Activated CD4-positive, alpha-beta T cell treated with anti-CD3 and anti-CD28 coated beads for 1 hour (primary cell): ENCODE results near the gene ZNF556.

ENCODE experiments used
- DNase-seq: peaks from one replicate; pipeline ENCODE4 v3.0.0-alpha.2; 2020

The ZNF556 gene

DNA sequence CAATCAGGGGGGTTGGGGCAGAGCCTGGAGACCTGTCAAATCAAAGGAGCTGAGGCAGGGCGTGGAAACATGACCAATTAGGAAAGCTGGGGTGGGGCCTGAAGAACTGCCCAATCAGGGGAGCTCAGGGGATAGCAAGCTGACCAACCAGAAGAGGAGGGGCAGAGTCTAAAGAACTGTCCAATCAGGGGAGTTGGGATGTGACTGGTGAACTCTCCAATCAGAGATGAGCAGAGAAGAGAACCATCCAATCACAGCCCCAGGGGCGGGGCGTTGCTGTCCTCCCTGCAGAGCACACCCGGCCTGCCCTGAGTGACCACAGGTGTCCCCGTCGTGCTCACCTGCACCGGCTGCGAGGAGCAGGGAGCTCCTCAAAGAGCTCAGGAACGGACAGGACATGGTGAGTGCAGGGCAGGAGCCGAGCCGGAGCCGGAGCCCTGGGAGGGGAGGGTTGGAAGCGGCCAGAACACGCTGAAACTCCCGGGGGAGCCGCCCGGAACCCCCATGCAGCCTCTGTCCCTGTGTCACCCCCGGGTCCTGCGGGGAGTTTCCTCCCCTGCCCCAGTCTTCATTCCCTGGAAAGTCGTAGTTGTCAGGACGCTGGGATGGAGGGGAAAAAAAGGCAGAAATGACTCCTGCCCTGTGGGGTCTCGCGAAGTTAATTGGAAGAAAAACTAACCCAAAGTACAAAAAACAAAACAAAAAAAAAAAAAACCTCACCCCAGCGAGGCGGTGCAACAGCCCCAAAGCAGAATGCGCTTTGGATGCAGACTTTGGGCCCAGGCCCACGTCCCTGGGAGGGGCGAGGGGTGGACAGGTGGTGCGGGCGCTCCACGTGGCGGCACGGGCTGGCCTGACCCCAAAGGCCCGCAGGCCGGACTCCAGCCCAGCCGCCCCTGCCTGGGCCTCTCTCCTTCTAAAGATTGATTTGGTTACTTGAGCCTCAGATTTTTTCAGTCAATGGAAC, at the start of gene ZNF556:
Gene ZNF556, plus strand, starts transcription at position 311 of the 967 bp plus-strand sequence. Its CDS starts 87 bp downstream, at position 398.
- DNase-seq = no peak

DNA sequence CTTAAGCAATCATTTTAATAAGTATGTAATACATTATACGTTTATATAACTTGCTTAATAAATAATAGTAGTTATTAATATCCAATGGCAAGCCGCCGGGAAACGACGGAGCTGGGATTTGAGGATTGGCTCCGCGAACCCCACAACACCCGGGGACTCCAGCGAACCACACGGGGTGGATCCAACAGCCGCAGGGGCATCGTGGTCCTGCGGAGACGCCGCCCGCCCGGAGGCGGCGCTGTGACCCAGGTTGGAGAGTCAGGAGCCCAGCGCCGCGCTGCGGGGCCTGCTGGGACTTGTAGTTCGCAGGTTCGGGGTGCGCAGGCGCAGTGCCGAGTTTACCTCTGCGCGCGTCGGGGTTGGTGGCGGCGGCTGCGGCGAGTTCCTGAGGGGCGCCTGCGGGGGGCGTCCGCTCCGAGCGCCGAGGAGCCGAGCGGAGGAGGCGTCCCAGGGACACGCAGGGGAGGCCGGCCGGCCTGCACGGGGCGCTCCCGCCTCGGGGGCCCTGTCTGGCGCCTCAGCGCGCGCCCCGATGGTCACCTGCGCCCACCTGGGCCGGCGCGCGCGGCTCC, 47.5 kb upstream of the ZNF556 start, which contains the start of gene ZNF554:
Gene ZNF554, plus strand, starts transcription at position 329 of the 572 bp plus-strand sequence. Its CDS starts 204 bp downstream, at position 533.
- peak; percentile 98 for DNase-seq

DNA sequence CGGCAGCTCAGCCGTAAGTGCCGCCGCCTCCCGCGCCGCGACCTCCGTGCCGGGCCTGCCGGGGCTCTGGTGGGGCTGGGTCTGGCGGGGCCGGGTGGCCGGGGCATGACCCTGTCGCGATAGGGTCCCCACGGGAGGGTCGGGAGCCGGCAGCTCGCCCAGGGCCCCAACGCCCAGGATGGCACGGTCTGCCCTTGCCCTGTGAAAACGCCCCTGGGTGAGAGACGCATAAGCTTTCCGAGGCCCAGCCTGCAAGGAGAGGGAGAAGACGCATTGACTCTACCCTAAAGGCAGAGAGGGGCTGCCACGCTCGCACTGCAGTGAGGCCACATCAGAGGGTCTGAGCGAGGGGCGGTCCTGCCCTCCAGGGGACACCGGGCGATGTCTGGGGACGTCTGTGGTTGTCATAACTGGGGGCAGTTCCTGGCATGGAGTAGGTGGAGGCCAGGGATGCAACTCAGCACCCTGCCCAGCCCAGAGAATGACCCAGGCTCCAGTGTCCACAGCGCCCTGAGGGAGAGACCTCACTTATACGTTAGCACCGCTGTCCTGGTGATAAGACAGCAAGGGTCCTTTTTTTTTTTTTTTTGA, 46.9 kb upstream of the ZNF556 start:
- DNase-seq = no peak

DNA sequence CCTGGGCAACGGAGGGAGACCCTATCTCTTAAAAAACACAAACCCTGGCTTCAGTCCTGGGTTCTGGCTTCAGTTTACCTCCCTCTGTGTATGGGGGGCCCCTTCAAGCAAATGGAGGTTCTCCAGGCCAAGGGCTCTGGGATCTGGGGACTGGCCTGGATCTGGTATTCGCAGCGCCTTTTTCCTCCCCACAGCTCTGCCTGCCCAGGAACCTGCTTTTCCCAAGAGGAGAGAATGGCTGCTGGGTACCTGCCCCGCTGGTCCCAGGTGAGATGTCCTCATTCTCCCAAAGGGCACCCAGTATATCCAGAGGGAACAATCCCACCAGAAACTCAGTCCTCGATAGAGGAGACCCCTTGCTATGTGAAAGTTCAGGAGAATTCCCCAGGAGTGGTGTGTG, 44.3 kb upstream of the ZNF556 start:
- DNase-seq = no peak

DNA sequence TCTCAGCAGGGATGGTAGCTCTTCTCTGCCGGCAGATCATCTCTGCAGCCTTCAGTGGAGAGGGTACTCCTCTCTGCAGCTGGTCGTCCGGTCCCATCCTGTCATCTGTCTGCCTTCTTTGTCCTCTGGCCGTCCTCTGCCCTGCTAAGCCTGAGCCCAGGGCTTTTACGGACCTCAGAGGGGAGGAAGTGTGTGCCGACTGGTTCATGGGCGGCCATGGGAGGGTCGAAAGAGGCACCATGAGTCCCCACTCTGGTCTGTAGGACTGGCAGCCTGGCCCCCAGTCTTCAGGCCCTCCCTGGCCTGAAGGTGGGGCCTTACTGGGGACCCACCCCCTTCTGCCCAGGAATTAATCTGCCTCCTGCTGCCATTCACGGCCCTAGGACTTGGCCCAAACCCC, 43.5 kb upstream of the ZNF556 start:
- DNase-seq = no peak

DNA sequence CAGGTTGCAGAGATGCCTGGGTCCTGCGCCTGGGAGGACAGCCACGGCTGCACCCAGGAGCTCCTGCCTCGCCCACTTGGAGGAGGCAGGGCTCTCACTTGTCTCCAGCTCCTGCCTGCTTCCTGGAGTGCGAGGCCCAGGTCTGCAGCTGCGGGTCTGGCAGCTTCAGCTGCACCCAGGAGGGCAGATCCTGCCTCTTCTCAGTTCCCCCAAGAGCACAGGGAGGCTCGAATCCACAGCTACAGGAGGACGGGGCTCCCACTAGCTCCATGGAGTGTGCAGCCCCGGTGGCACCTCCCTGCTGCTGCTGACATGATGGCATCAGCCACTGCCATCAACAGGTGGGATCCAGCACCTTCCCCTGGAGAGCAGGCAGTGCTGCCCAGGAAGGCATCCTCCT, 43.0 kb upstream of the ZNF556 start:
- no peak for DNase-seq

DNA sequence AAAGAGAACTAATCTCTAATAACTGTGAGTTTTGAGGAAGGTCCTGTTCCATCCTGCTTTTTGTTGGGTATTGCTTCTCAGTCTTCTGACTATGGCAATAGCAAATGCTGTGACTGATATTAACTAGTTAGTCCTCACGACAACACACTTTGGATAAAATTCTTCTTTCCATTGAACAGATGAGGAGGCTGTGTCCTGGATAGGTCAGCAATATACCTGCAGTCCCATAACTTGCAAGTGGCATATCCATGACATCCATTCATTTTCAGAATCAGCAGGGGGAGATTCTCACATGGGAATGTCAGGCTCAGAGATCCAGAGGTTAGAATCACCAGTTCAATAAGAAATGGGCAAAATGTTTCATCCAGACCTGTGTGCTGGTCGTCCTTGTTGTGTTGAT, 40.1 kb upstream of the ZNF556 start:
- no peak for DNase-seq

DNA sequence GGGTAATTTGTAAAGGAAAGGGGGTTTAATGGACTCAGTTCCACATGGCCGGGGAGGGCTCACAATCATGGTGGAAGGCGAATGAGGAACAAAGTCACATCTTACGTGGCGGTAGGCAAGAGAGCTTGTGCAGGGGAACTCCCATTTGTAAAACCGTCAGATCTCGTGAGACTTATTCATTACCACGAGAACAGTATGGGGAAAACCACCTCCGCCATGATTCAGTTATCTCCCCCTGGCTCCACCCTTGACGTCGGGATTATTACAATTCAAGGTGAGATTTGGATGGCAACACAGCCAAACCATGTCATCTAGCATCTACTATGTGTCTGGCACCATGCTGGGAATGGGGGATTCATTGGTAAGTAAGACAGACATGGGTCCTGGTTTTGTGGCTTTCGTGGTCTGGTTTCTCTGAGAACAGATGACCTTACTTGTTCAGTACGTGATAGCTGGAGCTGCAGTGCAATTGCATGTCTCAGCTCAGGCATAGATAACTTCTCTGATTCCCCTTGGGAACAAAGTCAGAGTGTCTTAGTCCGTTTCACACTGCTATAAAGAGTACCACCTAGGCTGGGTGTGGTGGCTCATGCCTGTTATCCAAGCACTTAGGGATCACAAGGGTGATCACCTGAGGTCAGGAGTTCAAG, 39.2 kb upstream of the ZNF556 start:
- no peak for DNase-seq

DNA sequence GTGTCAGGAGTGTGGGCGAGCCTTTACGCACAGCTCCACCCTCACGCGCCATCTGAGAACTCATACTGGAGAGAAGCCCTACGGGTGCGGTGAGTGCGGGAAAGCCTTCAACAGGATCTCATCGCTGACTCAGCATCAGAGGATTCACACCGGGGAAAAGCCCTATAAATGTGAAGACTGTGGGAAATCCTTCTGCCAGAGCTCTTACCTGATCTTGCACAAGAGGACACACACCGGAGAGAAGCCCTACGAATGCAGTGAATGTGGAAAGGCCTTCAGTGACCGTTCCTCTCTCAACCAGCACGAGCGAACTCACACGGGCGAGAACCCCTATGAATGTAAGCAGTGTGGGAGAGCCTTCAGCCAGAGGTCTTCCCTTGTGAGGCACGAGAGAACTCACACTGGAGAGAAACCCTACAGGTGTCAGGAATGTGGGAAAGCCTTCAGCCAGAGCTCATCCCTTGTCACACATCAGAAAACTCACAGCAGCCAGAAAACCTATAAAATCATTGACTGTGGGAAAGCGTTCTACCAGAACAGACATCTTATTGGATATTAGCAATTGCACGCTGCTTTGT, 32.8 kb upstream of the ZNF556 start:
- no peak for DNase-seq

DNA sequence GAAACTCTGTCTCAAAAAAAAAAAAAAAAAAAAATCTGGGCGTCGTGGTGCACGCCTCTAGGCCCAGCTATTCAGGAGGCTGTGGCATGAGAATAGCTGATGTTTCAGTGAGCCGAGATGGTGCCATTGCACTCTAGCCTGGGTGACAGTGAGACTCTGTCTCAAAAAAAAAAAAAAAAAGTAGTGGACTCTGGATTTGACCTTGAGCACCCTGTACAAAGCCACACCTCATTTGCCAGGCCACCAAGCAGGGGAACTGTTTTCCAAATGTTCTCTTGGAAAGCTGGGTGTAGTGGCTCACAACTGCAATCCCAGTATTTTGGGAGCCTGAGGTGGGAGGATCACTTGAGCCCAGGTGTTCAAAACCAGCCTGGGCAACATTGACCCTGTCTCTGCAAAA, 29.7 kb upstream of the ZNF556 start:
- no peak for DNase-seq

DNA sequence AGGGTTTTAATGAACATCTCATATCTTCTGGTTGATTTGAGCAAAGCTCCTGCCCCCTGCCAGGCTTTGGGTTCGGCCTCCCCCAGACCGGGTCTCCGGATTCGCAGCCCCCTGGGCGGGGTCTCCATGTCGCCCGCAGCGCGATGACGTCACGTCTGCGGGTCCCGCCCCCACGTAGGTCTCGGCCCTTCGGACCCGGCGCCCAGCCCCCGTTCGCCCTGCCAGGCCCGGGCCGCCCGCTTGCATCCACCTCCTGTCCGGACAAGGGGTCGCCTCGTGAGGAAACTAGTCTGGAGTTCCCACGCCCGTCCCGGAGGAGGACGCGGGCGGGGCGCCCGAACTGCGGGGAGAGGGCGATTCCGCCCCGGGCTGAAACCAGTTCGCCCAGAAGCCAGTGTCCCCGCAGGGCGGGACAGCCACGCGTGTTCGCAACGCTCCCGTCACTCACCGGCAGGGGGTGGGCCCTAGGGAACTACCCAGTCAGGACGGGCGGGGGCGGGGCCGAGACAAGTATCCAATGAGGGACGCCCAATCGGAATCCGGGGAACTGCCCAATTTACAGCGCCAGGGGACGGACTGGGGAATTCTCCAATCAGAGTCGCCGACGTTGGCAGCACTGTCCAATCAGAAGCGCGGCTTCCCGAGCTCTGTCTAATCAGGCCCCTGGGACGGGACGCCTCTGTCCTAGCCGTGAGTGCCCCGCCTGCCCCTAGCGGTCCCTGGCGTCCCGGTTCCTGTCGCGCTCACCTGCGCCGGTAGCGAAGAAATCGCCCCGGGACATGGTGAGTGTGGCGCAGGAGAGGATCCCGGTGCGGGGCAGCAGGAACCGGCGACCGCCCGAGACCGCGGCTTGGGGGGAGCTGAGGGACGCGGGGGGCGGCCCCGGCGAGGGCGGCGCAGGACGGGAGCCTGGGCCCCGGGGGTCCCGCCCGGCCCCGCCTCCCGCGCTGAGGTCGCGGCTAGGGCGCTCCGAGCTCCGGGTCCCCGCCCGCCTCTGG, 26.0 kb upstream of the ZNF556 start, which contains the start of gene ZNF555:
Gene ZNF555, plus strand, starts transcription at position 682 of the 998 bp plus-strand sequence. Its CDS starts 98 bp downstream, at position 780.
- peak; percentile 97 for DNase-seq

DNA sequence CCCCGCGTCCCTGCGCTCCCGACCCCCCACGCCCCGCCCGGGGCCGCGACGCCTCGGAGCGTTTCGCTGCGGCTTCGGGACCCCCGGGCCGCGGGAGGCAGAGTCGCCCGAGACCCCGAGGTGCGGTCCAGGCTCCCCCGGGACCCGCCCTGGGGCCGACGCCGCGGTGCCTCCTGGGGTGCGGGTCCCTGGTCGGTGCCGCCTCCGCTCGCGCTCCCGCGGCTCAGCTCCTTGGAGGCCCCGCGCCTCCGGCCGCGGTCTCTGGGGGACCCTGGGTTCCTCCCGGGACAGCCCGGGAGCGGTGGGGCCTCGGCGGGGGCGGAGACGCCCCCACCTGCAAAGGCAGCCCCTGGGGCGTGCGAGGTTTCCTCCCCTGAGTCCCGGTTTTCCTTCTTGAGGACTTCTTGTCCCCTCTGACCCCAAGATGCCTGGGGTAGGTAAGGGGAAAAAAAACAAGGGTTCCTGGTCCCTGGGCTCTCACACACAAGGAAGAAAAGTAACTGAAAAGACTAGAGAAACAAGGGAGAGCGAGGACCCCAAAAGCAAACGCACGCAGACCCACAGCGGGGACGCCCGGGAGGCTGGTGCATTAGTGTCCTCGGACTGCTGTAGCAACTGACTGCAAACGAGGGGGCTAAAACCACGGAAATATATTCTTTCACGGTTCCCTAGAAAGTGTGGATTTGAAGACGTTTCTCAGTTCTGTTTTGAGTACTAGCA, 25.1 kb upstream of the ZNF556 start:
- DNase-seq = no peak

DNA sequence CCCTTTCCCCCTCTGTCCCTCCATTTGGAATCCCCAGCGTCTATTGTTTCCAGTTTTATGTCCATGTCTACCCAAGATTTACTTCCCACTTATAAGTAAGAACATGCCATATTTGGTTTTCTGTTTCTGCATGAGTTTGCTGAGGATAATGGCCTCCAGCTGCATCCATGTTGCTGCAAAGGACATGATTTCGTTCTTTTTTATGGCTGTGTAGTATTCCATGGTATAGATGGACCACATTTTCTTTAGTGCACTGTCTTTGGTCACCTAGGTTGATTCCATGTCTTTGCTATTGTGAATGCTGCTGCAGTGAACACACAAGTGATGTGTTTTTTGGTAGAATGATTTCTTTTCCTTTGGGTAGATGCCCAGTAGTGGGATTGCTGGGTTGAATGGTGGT, 22.0 kb upstream of the ZNF556 start:
- no peak for DNase-seq

DNA sequence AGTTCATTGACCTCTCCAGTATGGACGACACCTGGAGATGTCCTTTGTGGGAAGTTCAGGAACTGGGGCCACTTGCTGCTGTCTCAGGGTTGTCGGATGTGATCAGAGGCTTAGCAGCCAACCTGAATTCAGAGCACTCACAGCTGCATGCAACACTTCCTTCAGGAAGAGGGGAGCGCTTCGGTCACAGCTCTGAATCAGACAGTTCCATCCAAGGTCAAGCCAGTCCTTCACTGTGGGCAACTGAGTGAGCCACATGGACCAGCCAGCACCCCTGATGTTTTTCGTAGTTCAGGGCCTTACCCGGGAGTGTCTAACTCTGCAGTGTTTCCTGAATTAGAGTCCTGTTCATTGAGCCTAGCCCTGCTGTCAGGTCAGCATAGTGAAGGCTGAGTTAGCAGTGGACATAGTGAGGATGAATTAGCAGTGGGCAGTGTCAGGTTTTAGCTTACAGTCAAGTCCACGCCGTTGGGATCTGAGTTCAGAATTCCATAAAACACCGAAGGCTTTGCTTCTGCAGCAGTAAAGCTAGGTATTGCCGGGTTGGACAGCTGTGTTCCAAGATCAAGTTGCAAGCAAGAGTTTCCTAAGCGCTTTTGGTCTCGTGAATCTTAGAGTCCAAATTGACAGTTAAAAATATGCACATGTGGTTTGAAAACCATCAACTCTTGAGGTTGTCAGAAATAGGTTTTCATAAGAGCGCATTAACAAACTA, 20.8 kb upstream of the ZNF556 start:
- DNase-seq = no peak

DNA sequence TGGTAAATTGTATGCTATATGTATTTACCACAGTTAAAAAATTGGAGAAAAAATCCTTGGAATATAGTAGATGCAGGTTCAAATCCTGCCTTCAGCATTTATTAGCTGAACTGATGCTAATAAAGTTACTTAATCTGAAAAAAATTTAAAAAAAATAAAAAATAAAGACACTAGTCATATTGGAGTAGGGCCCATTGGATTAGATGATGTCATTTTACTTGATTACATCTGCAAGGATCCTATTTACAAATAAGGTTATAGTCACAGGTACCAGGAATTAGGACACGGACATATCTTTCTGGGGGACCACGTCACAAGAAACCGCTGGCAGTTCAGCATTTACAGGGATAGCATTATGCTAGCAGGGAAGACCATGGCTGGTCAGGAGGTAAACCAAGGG, 19.6 kb upstream of the ZNF556 start:
- no peak for DNase-seq

DNA sequence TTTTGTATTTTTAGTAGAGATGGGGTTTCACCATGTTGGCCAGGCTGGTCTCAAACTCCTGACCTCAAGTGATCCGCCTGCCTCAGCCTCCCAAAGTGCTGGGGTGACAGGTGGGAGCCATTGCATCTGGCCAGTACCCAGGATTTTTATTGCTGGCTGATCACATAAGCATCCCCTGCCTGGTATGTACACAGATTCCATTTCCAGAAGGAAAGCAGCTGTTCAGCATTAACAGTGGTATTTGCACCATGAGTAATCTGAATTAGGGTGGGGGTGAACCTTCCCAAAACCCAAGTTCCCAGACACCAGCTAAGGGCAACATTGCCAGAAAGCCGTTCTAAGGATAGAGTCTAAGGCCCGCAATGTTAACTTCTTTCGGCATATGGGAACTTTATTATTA, 18.5 kb upstream of the ZNF556 start:
- DNase-seq = no peak

DNA sequence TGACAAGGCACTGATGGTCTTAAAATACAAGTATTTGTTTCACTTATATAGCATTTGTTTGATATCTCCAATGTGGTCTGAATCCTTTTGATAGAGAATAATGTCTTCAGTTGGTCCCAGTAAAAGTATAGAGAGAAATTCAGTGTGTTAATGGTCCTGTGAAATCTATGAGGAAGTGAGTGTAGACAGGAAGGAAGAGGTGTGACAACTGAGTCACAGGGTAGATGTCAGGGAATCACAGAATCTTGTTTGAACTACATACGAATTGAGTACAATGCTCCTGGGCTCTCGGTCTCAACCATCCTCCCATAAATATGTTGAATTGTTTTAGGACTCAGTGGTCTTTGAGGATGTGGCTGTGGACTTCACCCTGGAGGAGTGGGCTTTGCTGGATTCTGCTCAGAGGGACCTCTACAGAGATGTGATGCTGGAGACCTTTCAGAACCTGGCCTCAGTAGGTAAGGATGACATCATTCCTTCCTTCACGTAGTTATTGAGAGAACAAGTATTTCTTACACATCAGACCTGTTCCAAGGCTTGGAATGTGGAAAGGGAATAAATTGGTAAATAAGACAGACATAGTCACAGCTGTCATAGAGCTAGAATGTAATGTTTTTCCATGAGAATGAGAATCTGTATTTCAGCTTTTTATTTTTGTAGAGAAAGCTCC, 16.7 kb upstream of the ZNF556 start:
- no peak for DNase-seq

DNA sequence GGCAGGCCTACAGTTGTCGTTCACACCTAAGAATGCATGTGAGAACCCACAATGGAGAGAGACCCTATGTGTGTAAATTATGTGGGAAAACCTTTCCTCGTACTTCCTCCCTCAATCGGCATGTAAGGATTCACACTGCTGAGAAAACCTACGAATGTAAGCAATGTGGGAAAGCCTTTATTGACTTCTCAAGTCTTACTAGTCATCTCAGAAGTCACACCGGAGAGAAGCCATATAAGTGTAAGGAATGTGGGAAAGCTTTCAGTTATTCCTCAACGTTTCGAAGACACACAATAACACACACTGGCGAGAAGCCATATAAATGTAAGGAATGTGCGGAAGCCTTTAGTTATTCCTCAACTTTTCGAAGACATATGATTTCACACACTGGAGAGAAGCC, 14.5 kb upstream of the ZNF556 start:
- no peak for DNase-seq

DNA sequence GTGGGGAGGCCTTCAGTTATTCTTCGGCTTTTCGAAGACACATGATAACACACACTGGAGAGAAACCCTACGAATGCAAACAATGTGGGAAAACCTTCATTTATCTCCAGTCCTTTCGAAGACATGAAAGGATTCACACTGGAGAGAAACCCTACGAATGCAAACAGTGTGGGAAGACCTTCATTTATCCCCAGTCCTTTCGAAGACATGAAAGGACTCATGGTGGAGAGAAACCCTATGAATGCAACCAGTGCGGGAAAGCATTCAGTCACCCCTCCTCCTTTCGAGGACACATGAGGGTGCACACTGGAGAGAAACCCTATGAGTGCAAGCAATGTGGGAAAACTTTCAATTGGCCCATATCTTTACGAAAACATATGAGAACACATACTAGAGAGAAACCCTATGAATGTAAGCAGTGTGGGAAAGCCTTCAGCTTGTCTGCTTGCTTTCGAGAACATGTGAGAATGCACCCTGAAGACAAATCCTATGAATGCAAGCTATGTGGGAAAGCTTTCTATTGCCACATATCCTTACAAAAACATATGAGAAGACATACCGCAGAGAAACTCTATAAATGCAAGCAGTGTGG, 14.0 kb upstream of the ZNF556 start:
- DNase-seq = no peak
